Loucy (cell line): ENCODE data around the gene GAB2.

ENCODE experiments used
- H2AFZ ChIP-seq: fragments of 200-600 bp; sonication (generic); 2 replicates; pipeline ENCODE4 v1.6.0; 2016; ENCODE audit warnings: antibody characterized with exemption, mild to moderate bottlenecking, low read length, moderate library complexity
- H3F3A ChIP-seq: fragments of 200-600 bp; 2 replicates; pipeline ENCODE4 v1.6.0; 2016; ENCODE audit warnings: antibody characterized with exemption, low read depth, mild to moderate bottlenecking
- H3K27me3 ChIP-seq: fragments of 200-600 bp; sonication (generic); 2 replicates; pipeline ENCODE4 v1.6.1; 2014; ENCODE audit warnings: low read length, mild to moderate bottlenecking; ENCODE audit not compliant: insufficient read depth, poor library complexity, severe bottlenecking
- H3K36me3 ChIP-seq: fragments of 200-600 bp; sonication (generic); 2 replicates; pipeline ENCODE4 v1.6.1; 2016; ENCODE audit warnings: low read length; ENCODE audit not compliant: insufficient read depth
- H3K4me1 ChIP-seq: fragments of 200-600 bp; sonication (generic); 2 replicates; pipeline ENCODE4 v1.5.1; 2014; ENCODE audit warnings: low read length, mild to moderate bottlenecking; ENCODE audit not compliant: insufficient read depth, poor library complexity, severe bottlenecking
- H3K4me2 ChIP-seq: fragments of 200-600 bp; sonication (generic); 2 replicates; pipeline ENCODE4 v1.6.0; 2014; ENCODE audit warnings: antibody characterized with exemption, low read length, low read depth, mild to moderate bottlenecking; ENCODE audit not compliant: poor library complexity, severe bottlenecking
- H3K4me3 ChIP-seq: fragments of 200-600 bp; sonication (generic); 2 replicates; pipeline ENCODE4 v1.5.1; 2014; ENCODE audit warnings: low read length, mild to moderate bottlenecking, mixed read lengths; ENCODE audit not compliant: poor library complexity, severe bottlenecking
- H3K79me2 ChIP-seq: fragments of 200-600 bp; sonication (generic); 2 replicates; pipeline ENCODE4 v1.6.1; 2014; ENCODE audit warnings: low read length; ENCODE audit not compliant: insufficient read depth
- H3K9ac ChIP-seq: fragments of 200-600 bp; sonication (generic); 2 replicates; pipeline ENCODE4 v1.6.0; 2014; ENCODE audit warnings: mild to moderate bottlenecking, low read depth, low read length, moderate library complexity; ENCODE audit not compliant: poor library complexity, severe bottlenecking
- H3K9me2 ChIP-seq: fragments of 200-600 bp; sonication (generic); replicated peaks from 2 replicates; pipeline ENCODE4 v1.6.1; 2016; ENCODE audit warnings: low read depth, low read length, mixed read lengths
- H3K9me3 ChIP-seq: fragments of 200-600 bp; sonication (generic); 2 replicates; pipeline ENCODE4 v1.6.1; 2014; ENCODE audit warnings: mild to moderate bottlenecking, antibody characterized with exemption, low read length, low read depth; ENCODE audit not compliant: insufficient read depth
- H4K20me1 ChIP-seq: fragments of 200-600 bp; sonication (generic); 2 replicates; pipeline ENCODE4 v1.6.0; 2014; ENCODE audit warnings: antibody characterized with exemption, low read length, mild to moderate bottlenecking; ENCODE audit not compliant: insufficient read depth, poor library complexity, severe bottlenecking
- CTCF ChIP-seq: fragments of 200-600 bp; sonication (generic); conservative IDR thresholded peaks from 2 replicates; pipeline ENCODE4 v1.5.1; 2014; ENCODE audit warnings: mild to moderate bottlenecking, antibody characterized with exemption, low read length
- EZH2phosphoT487 ChIP-seq: fragments of 200-600 bp; IDR thresholded peaks from 2 replicates; pipeline ENCODE4 v1.6.1; 2018; ENCODE audit warnings: antibody characterized with exemption, mild to moderate bottlenecking, moderate library complexity, borderline replicate concordance

The GAB2 gene

GRCh38 chr11:78377625-78378418 lies 39.8 kb downstream of the GAB2 start:
- H3K9me2 ChIP-seq = no peaks in the 10 kb centered on the region
- no peak overlapping the region for H2AFZ ChIP-seq
- H3K36me3 ChIP-seq = no peaks in the 10 kb centered on the region
- H3K4me3 ChIP-seq = no peak overlapping the region
- TF ChIP-seq EZH2phosphoT487 (no peak), CTCF (no peak)
- no peaks in the 10 kb centered on the region for H4K20me1 ChIP-seq
- H3K79me2 ChIP-seq = no peaks in the 10 kb centered on the region
- no peaks in the 10 kb centered on the region for H3K9me3 ChIP-seq
- H3K4me1 ChIP-seq = no peaks in the 10 kb centered on the region
- no peaks in the 10 kb centered on the region for H3F3A ChIP-seq
- no peak overlapping the region for H3K4me2 ChIP-seq
- H3K9ac ChIP-seq = no peak overlapping the region
- H3K27me3 ChIP-seq = no peaks in the 10 kb centered on the region

GRCh38 chr11:78376858-78377257 lies 40.8 kb downstream of the GAB2 start:
- Histone ChIP-seq H2AFZ (no peak overlapping the region), H3K79me2 (no peaks in the 10 kb centered on the region), H3K4me1 (no peaks in the 10 kb centered on the region), H3K9ac (no peak overlapping the region), H3K27me3 (no peaks in the 10 kb centered on the region), H4K20me1 (no peaks in the 10 kb centered on the region), H3K9me3 (no peaks in the 10 kb centered on the region), H3K4me3 (no peak overlapping the region), H3K4me2 (no peak overlapping the region), H3F3A (no peaks in the 10 kb centered on the region), H3K9me2 (no peaks in the 10 kb centered on the region), H3K36me3 (no peaks in the 10 kb centered on the region)
- TF ChIP-seq EZH2phosphoT487 (no peak), CTCF (no peak)

- H3K9me3 ChIP-seq = no peaks in the 10 kb centered on the region
- no peaks in the 10 kb centered on the region for H3K79me2 ChIP-seq
- H3K9me2 ChIP-seq = no peaks in the 10 kb centered on the region
- H3K4me2 ChIP-seq = no peak overlapping the region
- no peak overlapping the region for H3K4me3 ChIP-seq
- no peak overlapping the region for H2AFZ ChIP-seq
- no peaks in the 10 kb centered on the region for H3K27me3 ChIP-seq
- H3K4me1 ChIP-seq = no peaks in the 10 kb centered on the region
- no peaks in the 10 kb centered on the region for H4K20me1 ChIP-seq
- no peaks in the 10 kb centered on the region for H3K36me3 ChIP-seq
- no peak overlapping the region for H3K9ac ChIP-seq
- no peaks in the 10 kb centered on the region for H3F3A ChIP-seq
- TF ChIP-seq CTCF = no peak
- TF ChIP-seq EZH2phosphoT487 = no peak
Observed at GRCh38 chr11:78374917-78375316, 42.7 kb downstream of the GAB2 start.
